Nucleus accumbens (tissue), 56 donors: ENCODE results near the gene ERP29.
"Not testable (repeated sequence)": the region's sequence is repeated elsewhere in the genome, so short reads cannot be mapped to it uniquely, and the experiment has no call there.

Experiments
- DNase-seq, 56 donors: peaks; one replicate each; lab custom pipeline; 2025; lab: John Stamatoyannopoulos, UW

The ERP29 gene

GRCh38 chr12:112031472-112031871 is 18.2 kb downstream of the ERP29 start:
- DNase-seq = no peak

- no peak for DNase-seq
Observed at GRCh38 chr12:112032292-112032691, 19.1 kb downstream of the ERP29 start.

- DNase-seq = no peak
Observed at GRCh38 chr12:112035219-112035785, 22.1 kb downstream of the ERP29 start.

GRCh38 chr12:112036614-112037013 is 23.4 kb downstream of the ERP29 start:
- DNase-seq = not testable (repeated sequence)

GRCh38 chr12:112046003-112046402 is 32.8 kb downstream of the ERP29 start:
- DNase-seq = no peak

GRCh38 chr12:112049351-112049750 is 36.1 kb downstream of the ERP29 start:
- DNase-seq = no peak

GRCh38 chr12:112061137-112061536 is 47.9 kb downstream of the ERP29 start:
- no peak for DNase-seq

GRCh38 chr12:112063273-112063672 is 50.0 kb downstream of the ERP29 start:
- no peak for DNase-seq

GRCh38 chr12:112066566-112066965 is 53.3 kb downstream of the ERP29 start:
- no peak for DNase-seq
